A204.1 (cell line): ENCODE results near the gene CLDN22.

ENCODE experiments used
- FAIRE-seq: peaks from 2 replicates; lab custom pipeline; 2012; peaks lifted over from hg19 to GRCh38; lab: Jason Lieb, UNC

CLDN22 gene

GRCh38 chr4:183272384-183272783 lies 47.7 kb downstream of the CLDN22 start:
- FAIRE-seq, result no peak

GRCh38 chr4:183268556-183268955 lies 51.5 kb downstream of the CLDN22 start:
- FAIRE-seq, result no peak
